Measurements from ENCODE around the gene NACC2.

- TF ChIP-seq CTCF (IDR thresholded peaks at IDR 0.05) (no peak), EZH2 (IDR thresholded peaks at IDR 0.05) (no peak), EZH2phosphoT487 (IDR thresholded peaks at IDR 0.05) (no peak)
These were observed 138.3 kb downstream of the NACC2 start for GRCh38 chr9:135956802-135957174.

All from neural progenitor cell (in vitro differentiated cells).